ENCODE measurements around the gene PAPLN.

The PAPLN gene

GRCh38 chr14:73313151-73313550 is 75.8 kb downstream of the PAPLN start:
- Mint-ChIP-seq H3K4me3 (no peak overlapping the region), H3K27ac (no peak overlapping the region), H3K4me1 (peaks cover 5% of the 10 kb centered on the region), H3K9me3 (no peaks in the 10 kb centered on the region), H3K27me3 (no peaks in the 10 kb centered on the region), H3K36me3 (peaks cover 10% of the 10 kb centered on the region)

GRCh38 chr14:73323896-73324399 is 86.6 kb downstream of the PAPLN start:
- Mint-ChIP-seq H3K9me3 (no peaks in the 10 kb centered on the region), H3K4me1 (peaks cover 50% of the 10 kb centered on the region), H3K36me3 (peaks cover 7% of the 10 kb centered on the region), H3K4me3 (no peak overlapping the region), H3K27me3 (no peaks in the 10 kb centered on the region), H3K27ac (no peak overlapping the region)
